KBM-7 (cell line): ENCODE measurements around the gene RRN3.
"Not testable (repeated sequence)": the region's sequence is repeated elsewhere in the genome, so short reads cannot be mapped to it uniquely, and the experiment has no call there.

Experiments used
- DNase-seq: peaks from one replicate; pipeline ENCODE4 v3.0.0-alpha.2; 2015
- in situ Hi-C: fragments of 300-500 bp; cut with MboI; formaldehyde crosslinking; loops from 2 replicates; pipeline ENCODE4 v1.14.3; 2020; ENCODE audit warnings: low sequenced_read_pairs, low pct_unique_long_range_greater_than_20kb, mixed read lengths

The RRN3 gene

DNA sequence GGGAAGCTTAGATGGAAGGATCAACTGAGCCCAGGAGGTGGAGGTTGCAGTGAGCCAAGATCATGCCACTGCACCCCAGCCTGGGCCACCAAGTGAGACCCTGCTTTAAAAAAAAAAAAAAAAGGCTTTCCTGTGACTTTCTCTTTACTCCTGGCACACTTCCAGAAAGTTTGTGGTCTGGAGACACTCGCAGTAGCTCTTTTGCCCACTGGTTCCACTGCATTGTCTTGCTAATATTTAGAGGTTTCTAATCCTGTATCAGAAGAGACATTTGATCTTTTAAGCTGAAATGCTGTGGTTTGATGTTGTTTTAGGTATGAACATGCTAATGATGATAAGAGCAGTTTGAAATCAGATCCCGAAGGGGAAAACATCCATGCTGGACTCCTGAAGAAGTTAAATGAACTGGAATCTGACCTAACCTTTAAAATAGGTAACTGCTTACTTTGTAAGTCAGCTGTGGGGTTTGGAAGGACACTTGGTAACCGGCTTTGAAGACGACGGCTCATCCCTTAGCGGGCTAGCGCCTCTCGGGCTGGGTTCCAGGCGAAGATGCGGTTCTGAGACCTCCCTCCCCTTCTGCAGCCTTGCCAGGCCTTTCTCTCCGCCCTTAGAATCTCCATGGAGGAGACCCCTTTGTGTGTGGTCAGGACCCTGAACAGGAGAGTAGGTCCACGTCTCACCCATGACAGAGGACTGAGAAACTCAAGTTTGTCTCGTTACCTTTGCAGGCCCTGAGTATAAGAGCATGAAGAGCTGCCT lies 61.3 kb downstream of the RRN3 start:
- in situ Hi-C loops = no loop called here
- DNase-seq = peak; percentile 49

DNA sequence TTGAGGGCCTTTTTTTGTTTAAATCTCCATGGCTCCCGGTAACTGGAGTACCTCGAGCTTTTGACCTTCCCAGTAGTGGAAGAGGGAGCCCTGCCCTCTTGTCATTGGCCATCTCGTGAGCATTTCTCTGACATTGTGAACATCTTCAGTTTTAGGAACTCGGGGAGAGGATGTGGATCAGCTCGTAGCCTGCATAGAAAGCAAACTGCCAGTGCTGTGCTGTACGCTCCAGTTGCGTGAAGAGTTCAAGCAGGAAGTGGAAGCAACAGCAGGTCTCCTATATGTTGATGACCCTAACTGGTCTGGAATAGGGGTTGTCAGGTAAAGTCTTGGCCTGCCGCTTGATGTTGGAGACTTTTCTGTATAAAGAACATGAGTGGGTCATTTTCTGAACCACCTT lies 62.5 kb downstream of the RRN3 start:
- in situ Hi-C loops = no loop called here
- DNase-seq = no peak

DNA sequence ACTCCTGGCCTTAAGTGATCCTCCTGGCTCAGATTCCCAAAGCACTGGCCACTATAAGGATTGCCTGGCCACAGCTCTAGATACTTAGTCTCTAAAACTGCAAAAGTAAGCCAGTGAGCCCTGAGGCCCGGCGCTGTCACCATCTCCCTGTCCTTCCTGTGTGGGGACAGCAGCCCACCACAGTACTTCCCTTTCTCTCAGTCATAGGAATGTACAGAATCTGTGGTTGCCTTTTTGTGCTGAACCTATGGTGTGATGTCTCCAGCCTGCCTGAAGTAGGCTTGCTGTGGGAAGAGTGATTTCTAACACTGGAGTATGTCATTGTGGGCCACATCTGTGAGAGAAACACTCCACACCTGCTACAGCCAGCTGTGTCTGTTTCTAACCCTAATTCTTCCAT lies 62.9 kb downstream of the RRN3 start:
- in situ Hi-C loops = no loop called here
- DNase-seq = peak; percentile 79

DNA sequence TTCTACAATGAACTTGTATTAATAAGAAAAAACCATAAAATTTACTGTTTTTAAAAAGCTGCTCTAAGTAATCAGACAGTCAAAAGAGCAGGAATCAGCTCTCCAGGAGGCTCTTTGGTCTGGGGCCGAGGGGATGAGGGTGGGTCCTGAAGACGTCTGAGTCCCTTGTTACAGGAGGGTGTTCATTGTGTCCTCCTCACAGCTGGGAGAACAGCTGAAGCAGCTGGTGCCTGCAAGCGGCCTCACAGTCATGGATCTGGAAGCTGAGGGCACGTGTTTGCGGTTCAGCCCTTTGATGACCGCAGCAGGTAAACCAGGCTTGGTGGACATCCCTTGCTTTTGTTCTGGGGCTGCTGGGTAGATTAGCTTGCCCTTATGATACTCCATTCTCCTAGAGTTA lies 64.3 kb downstream of the RRN3 start:
- in situ Hi-C loops = not testable (repeated sequence)

DNA sequence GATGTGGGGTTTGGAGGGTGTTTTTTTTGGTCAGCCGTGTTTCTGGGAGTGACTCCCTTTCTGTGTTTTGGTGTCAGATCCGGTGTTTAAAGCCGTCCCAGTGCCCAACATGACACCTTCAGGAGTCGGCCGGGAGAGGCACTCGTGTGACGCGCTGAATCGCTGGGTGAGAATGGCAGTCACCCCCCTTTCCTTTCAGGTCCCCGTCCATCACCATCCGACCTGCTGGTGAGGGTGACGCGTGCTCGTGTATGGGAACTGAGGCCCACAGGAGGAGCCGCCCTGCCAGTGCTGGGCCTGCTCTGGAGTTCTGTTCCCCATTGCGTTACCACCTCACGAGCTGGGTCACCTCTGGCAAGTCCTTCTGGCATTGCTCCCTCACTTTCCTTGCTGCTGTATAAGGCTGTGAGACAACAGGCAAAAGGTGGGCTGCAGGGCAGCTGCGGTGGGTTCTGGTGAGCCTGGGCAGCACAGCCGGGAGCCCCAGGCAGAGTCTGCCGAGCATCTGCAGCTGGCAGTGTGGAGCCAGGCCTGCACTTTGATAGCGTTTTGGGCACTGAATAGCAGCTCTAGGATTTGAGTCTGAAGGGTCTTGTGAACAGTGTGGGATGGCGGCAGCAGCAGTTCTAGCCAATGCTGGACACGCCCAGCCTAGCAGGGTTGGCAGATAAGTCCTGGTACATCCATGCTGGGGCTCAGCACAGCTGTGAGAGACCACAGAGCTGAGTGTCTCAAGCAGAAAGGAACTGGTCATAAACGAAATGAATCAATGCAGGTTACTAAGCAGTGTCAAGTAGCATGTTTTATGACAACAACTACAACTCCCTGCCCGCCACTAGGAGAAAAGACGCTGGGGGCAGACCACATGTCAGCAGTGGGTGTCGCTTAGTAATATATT lies 65.0 kb downstream of the RRN3 start:
- in situ Hi-C loops, DNase-seq: not testable (repeated sequence)

More for the DNA sequence above, 64.3 kb downstream of the RRN3 start:
- not testable (repeated sequence) for DNase-seq

DNA sequence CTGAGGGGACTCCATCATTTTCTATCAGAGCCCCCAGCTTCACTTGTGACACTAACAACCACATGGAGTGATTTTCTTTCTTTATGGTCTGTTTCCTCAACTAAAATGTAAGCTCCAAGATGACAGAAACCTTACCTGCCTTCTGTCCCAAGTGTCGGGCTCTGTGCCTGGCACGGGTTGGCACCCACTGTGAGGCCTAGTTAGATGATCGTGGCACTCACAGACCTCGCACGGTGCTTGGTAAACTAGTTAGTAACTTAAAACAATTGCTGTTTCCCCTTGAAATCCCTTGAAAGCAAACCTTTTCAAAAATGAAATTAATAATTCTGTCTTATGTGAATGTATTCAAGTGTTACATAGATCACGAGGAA lies 65.7 kb downstream of the RRN3 start:
- in situ Hi-C loops, DNase-seq: not testable (repeated sequence)

DNA sequence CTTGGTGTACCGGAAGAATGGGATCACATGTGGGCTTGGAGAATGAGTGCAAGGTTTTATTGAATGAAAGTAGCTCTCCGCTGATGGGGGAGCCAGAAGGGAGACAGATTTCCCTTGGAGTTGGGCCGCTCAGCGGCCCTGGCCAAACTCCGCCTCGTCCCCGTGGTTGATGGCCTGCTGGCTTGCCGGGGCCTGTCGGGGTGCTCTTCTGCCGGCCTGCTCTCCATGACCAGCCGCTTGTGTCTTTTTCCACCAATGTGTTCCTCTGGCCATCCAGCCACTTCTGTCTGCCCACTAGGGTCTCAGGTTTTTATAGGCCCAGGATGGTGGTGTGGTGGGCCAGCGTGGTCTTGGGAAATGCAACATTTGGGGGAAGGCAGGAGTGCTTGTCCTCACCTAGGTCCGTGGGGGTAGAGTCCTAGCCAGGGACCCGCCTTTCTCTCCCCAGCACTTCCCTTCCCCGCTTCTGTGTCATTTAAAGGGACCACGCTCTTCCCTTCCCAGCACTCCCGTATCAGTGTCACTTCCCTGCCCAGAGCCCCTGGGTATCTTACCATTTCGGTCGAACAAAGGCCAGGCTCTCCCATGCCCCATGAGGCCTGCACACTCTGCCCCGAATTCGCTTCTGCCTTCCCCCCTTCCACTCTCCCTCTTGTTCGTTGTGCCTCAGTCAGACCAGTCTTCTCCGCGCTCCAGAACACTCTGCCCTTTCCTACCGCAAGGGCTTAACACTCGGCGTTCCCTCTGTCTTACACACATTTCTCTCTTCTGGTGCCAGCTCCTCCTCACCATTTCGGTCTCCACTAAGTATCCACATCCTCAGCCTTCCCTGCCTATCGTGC lies 66.3 kb downstream of the RRN3 start:
- in situ Hi-C loops, DNase-seq: not testable (repeated sequence)

DNA sequence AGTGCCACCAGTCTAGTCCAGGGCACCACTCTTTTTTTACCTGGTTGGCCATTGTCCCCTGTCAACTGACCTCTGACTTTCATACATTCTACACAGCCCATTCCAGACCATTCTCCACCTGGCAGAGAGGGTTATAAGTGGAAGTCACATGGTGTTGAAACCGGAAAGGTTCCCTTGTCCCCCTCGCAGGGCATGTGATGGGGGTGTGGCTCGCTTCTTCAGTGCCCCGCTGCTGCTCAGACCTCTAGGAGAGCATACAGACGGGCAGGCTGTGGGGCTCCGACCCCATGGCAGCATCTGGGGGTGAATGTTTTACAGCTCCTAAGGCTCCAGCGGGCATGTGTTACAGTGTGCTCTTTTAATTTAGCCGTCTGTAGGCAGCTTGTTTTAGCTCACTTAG lies 67.0 kb downstream of the RRN3 start:
- in situ Hi-C loops, DNase-seq: not testable (repeated sequence)

DNA sequence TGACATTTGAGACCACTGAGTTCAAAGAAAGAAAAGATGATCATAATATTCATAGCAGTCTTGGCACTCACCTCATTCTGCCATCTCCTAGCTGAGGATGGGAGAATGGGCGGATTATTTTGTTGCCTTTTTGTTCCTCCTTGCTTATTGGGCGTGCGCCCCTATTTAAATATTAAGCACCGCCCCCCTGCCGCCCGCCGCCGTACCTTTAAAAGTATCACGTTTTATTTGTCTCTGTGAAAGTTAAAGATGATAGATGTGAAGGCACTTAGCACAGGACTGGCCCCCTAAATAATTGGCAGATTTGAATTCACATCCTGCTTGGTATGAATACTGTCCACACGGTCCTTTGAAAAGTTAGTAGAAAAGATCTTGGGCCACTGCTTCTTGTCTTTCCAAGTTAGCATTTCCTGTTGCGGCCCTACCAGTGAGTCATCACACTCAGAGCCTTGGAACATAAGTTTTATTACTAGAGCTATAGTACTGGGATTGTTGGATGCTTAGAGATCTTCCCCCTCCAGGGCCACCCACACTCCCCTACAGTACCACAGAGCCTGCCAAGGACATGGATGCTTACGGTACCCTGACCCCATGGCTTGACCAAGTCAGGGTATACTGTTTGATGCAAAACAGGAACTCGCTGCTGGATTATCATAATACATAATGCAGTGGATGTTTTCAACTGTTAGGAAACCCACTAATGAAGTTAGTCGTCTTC lies 68.7 kb downstream of the RRN3 start:
- DNase-seq, in situ Hi-C loops: not testable (repeated sequence)

DNA sequence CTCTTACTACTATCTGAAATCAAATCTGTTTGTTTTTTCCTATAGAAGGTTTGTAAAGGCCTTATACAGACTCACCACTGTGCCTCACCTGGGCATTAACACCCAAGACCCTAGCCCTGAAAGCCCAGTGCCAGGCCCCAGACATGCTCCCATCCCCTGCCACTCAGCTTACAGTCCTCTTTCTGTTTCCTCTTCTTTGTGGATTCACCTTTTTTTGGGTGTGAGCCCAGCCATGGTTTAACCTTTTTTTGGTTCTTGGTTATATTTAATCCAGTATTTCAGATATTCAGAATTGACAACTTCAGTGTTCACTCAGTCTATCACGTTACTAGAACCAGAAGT lies 69.2 kb downstream of the RRN3 start:
- DNase-seq, in situ Hi-C loops: not testable (repeated sequence)

DNA sequence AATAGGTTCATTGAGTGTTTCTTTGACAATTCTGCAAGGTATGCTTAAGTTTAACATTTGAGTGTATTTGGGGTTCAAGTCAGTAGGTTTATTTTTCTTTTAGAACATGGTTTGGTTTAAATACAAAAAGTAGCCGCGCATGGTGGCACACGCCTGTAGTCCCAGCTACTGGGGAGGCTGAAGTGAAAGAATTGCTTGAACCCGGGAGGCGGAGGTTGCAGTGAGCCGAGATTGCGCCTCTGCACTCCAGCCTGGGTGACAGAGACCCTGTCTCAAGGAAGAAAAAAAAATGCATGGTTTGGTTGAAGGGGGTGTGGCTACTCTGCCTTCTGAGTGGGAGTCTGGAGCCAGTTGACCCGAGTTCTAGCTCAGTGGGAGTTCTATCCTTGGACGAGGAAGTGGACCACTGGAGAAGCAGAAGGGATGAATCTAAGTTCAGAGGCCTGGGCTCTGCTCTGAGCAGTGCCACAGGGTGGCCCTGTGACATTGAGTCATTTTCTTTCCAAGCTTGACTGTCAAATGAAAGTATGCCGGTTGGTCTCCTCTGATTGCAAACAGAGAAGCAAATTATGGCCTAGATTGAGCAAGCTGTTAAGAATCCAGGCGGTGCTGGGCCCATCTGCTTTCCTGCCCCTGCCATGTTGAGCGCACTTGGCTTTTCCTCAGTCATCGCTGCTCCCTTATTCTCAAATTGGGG lies 70.5 kb downstream of the RRN3 start:
- in situ Hi-C loops, DNase-seq: not testable (repeated sequence)

DNA sequence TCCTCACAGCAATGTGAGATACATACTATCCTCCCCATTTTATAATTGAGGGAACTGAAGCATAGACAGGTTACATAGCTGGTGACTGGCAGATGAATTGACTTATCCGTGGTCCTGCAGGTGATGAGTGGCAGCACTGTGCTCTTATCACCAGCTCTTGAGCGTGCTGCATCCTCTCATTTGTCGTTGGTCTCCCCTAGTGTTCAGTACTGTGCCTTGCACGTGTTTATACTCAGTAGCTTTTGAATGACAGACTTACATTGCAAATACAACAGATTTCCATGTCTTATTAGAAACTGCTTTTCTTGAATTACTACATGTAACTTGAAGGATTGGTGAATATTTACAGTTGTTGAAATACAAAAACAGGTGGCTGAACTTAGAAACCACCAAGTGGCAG lies 71.9 kb downstream of the RRN3 start:
- DNase-seq = peak; percentile 52
- in situ Hi-C loops = not testable (repeated sequence)

DNA sequence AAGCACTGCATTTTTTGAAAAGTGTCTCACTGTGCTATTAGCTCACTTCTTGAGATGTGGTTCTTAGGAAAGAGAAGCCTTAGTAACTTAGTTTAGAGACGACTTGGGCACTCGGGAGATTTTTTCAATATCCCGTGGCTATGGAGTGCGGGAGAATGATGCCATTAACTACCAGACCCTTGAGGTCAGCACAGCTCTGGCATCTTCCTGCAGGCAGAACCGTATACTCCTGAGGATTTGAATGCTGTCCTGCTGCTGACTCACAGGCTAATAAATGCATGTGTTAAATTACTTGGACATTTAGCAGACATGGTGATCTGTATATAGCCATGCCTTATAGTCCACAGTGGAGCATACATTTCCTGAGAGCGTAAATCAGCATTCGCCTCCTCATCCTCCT lies 72.6 kb downstream of the RRN3 start:
- in situ Hi-C loops, DNase-seq: not testable (repeated sequence)

DNA sequence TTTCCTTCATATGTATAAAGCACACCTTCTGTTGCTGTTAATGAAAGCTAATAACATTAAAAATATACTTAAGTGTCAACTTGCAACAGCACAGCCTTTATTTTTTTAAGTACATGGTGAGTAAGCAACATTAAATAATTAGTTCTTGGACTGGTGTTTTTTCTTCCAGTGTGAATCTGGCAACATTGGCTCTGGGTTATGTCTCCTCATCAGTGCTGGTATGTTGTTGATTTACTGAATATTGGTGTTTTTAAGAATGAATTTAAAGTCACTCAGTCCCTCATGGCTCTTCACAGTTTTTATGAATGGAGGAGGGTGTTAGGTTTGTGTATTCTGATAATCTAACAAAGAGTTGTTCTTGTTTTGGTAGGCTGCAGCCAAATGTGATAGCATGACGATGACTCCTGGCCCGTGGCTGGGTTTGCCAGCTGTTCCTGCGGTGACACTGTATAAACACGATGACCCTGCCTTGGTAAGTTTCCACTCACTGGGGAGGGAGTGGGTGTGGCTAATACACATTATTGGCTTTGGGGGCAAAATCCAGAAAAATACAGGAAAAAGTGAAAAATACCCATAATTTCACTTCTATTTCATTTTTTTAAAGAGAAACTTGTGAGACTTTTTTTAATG lies 77.0 kb downstream of the RRN3 start:
- DNase-seq, in situ Hi-C loops: not testable (repeated sequence)

DNA sequence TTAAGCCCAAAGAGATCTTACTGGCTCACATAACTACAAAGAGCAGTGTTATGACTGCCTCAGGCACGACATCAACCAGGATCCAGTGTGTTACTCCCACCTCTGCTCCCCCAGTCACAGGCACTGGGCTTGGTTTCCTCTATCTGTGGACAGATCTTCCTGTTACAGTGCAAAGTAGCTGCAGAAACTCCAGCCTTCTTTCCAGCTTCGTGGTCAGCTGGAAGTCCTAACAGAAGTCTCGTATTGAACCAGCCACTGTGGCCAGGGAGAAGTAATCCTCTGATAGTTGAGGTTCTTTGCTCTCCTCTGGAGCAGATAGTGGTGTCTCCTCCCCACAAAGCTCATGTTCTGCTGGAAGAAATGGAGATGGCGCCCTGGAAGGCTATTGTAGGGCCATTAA lies 77.7 kb downstream of the RRN3 start:
- in situ Hi-C loops = not testable (repeated sequence)
- peak; percentile 17 for DNase-seq

DNA sequence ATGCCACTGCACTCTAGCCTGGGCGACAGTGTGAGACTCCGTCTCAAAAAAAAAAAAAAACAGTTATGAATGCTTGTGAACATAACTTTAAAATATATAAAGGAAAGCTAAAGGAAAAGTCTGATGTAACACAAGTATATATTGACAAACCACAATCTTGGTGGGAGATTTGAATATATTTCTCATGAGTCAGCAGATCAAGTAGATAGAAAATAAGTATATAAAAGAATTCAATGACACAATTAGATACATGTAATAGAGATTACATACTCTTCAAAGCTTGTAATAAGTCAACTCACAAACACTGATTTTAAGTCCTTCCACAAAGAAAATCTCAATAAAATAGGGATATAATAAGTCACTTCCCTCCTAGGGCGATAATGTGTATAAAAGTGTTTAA lies 78.4 kb downstream of the RRN3 start:
- in situ Hi-C loops, DNase-seq: not testable (repeated sequence)

DNA sequence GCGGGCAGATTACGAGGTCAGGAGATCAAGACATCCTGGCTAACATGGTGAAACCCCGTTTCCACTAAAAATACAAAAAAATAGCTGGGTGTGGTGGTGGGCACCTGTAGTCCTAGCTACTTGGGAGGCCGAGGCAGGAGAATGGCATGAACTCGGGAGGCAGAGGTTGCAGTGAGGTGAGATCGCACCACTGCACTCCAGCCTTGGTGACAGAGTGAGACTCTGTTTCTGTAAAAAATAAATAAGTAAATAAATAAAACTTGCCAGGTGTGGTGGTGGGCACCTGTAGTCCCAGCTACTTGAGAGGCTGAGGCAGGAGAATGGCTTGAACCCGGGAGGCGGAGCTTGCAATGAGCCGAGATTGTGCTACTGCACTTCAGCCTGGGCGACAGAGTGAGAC lies 81.1 kb downstream of the RRN3 start:
- in situ Hi-C loops, DNase-seq: not testable (repeated sequence)
